ENCODE measurements around the gene TMC3. TPM values are rescaled to one million over a fixed set of nuclear protein-coding genes. Genes with fewer than 3 reads are reported as not detected.
"Not testable (repeated sequence)": the region's sequence is repeated elsewhere in the genome, so short reads cannot be mapped to it uniquely, and the experiment has no call there.

Gene TMC3
- polyA plus RNA-seq, 1 of the 3 experiments (the other 2 are of a cell fraction) = not detected

DNA sequence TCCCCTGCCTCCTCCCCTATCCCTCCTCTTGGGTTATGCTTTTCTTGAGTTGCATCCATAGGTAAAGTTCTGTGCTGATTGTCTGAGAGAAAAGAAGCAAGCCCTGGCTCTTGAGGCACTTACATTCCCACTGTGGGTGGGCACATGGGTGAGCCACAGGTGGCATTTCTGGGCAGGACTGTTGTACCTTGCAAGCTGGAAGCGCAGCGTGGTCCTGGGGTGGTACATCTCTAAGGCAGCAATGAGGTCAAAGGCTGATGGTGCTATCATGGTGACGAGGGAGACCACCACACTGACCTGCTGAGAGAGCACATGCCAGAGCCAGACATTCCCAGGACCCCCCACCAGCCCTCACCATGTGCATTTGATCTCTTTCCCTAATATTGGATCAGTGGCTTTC, 24.7 kb downstream of the TMC3 start:
- H3K79me2 ChIP-seq (ENCODE audit: insufficient read depth) = no peaks in the 10 kb centered on the region
- no peak overlapping the region for H3K27ac ChIP-seq (ENCODE audit: low read depth in 2 of 2, low read length in 1 of 2)
- no peak overlapping the region for H3K4me3 ChIP-seq (ENCODE audit: low read depth in 2 of 2, low read length in 1 of 2)
- H3K36me3 ChIP-seq (replicated peaks in 1 of 2; ENCODE audit: control insufficient read depth in 1 of 2, insufficient read depth in 2 of 2, low read length in 1 of 2) = no peaks in the 10 kb centered on the region
- ChIA-PET CTCF (no interaction called here), POLR2A (no interaction called here)
- H3K27me3 ChIP-seq (ENCODE audit: insufficient read depth) = peaks cover 4% of the 10 kb centered on the region; the same call in 1 of the 2 replicates
- 39% methylated on average over 3 of the region's 3 CpGs for WGBS (ENCODE audit: low lambda C conversion rate)
- H3K4me2 ChIP-seq = no peak overlapping the region
- H3K9me2 ChIP-seq = no peaks in the 10 kb centered on the region
- no peak for TF ChIP-seq TCF12 (IDR thresholded peaks at IDR 0.05)
- no peak for TF ChIP-seq FOSL2 (IDR thresholded peaks at IDR 0.05; ENCODE audit: borderline replicate concordance, low read depth)
- no peak for TF ChIP-seq TEAD4 (IDR thresholded peaks at IDR 0.05; ENCODE audit: borderline replicate concordance, insufficient read depth)
- no peak for TF ChIP-seq FOXM1 (IDR thresholded peaks at IDR 0.05; ENCODE audit: low read depth)
- TF ChIP-seq MAX (IDR thresholded peaks at IDR 0.05; ENCODE audit: low read depth) = no peak
- no peak for TF ChIP-seq GABPA (IDR thresholded peaks at IDR 0.05; ENCODE audit: low read depth)
- no peak for TF ChIP-seq JUND (IDR thresholded peaks at IDR 0.05)
- TF ChIP-seq RCOR1 (IDR thresholded peaks at IDR 0.05; ENCODE audit: low read length) = no peak
- TF ChIP-seq SMC3 (IDR thresholded peaks at IDR 0.05; ENCODE audit: low read depth, low read length) = no peak
- TF ChIP-seq FOXJ3 (CRISPR knock-in tag; IDR thresholded peaks at IDR 0.05) = no peak
- no peak for TF ChIP-seq ZBTB33 (IDR thresholded peaks at IDR 0.05; ENCODE audit: borderline replicate concordance, low read depth)
- TF ChIP-seq MEF2A (IDR thresholded peaks at IDR 0.05; ENCODE audit: borderline replicate concordance, low read depth) = no peak
- TF ChIP-seq CHD2 (IDR thresholded peaks at IDR 0.05; ENCODE audit: low read length, partially characterized antibody) = no peak
- no peak for TF ChIP-seq GATA2 (CRISPR knock-in tag; IDR thresholded peaks at IDR 0.05)
- no peak overlapping the region for H2AFZ ChIP-seq (ENCODE audit: low read depth)
- no peak overlapping the region for H3K9ac ChIP-seq
- no peaks in the 10 kb centered on the region; a peak in 1 of 4 replicates for H3K4me1 ChIP-seq (ENCODE audit: control insufficient read depth in 1 of 2, insufficient read depth in 2 of 2, low read depth in 1 of 2, low read length in 1 of 2)
- H4K20me1 ChIP-seq (ENCODE audit: insufficient read depth) = no peaks in the 10 kb centered on the region
- DNase-seq = no peak
- no peaks in the 10 kb centered on the region for H3K9me3 ChIP-seq
- H3F3A ChIP-seq (replicated peaks; ENCODE audit: insufficient read depth) = no peaks in the 10 kb centered on the region

DNA sequence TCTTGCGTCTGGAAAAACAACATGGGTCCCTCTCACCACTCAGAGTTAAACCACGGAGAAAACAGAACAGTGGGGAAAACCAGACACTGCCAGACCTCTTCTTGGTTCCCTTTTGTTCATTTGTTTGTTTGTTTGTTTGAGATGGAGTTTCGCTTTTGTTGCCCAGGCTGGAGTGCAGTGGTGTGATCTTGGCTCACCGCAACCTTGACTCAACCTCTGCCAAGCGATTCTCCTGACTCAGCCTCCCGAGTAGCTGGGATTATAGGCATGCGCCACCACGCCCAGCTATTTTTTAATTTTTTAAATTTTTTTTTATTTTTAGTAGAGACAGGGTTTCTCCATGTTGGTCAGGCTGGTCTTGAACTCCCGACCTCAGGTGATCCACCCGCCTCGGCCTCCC, 25.3 kb downstream of the TMC3 start:
- H3K4me1 ChIP-seq (ENCODE audit: control insufficient read depth in 1 of 2, insufficient read depth in 2 of 2, low read depth in 1 of 2, low read length in 1 of 2); H3K9me2 ChIP-seq; H3K27ac ChIP-seq (ENCODE audit: low read depth in 2 of 2, low read length in 1 of 2); H3F3A ChIP-seq (replicated peaks; ENCODE audit: insufficient read depth); H3K9me3 ChIP-seq; H3K27me3 ChIP-seq (ENCODE audit: insufficient read depth); DNase-seq; H3K79me2 ChIP-seq (ENCODE audit: insufficient read depth); POLR2A ChIA-PET; H3K4me3 ChIP-seq (ENCODE audit: low read depth in 2 of 2, low read length in 1 of 2); H2AFZ ChIP-seq (ENCODE audit: low read depth); H3K4me2 ChIP-seq; H4K20me1 ChIP-seq (ENCODE audit: insufficient read depth); CTCF ChIA-PET; H3K9ac ChIP-seq; H3K36me3 ChIP-seq (replicated peaks in 1 of 2; ENCODE audit: control insufficient read depth in 1 of 2, insufficient read depth in 2 of 2, low read length in 1 of 2): not testable (repeated sequence)
- 64% methylated on average over 11 of the region's 11 CpGs for WGBS (ENCODE audit: low lambda C conversion rate)
